HepG2 (cell line): ENCODE measurements around the gene LDAH. TPM values are rescaled to one million over a fixed set of nuclear protein-coding genes. Genes with fewer than 3 reads are reported as not detected.

ENCODE experiments used
- FOXO4 ChIP-seq: sonication (generic); formaldehyde crosslinking; conservative IDR thresholded peaks from 2 replicates; pipeline ENCODE4 v1.8.1; 2023; ENCODE audit warnings: missing genetic modification reagents
- GFI1 ChIP-seq: sonication (generic); formaldehyde crosslinking; IDR thresholded peaks from 2 replicates; pipeline ENCODE4 v1.5.0; 2020; ENCODE audit warnings: missing genetic modification reagents, mild to moderate bottlenecking, borderline replicate concordance
- MBNL3 ChIP-seq: fragments of 250-450 bp; sonication (Bioruptor Pico); conservative IDR thresholded peaks from 2 replicates; pipeline ENCODE4 v1.8.0; 2022; ENCODE audit warnings: mild to moderate bottlenecking, inconsistent platforms
- PREB ChIP-seq: sonication (generic); formaldehyde crosslinking; IDR thresholded peaks from 2 replicates; pipeline ENCODE4 v1.4.0; 2020; ENCODE audit warnings: missing genetic modification reagents
- PRPF4 ChIP-seq: fragments of 200-400 bp; formaldehyde crosslinking; IDR thresholded peaks from 2 replicates; pipeline ENCODE4 v1.6.1; 2016; ENCODE audit warnings: low read length, low read depth; ENCODE audit not compliant: poor library complexity, severe bottlenecking
- ZBED4 ChIP-seq: sonication (generic); formaldehyde crosslinking; IDR thresholded peaks from 2 replicates; pipeline ENCODE4 v1.4.0; 2020; ENCODE audit warnings: missing genetic modification reagents, borderline replicate concordance
- ZNF574 ChIP-seq: sonication (generic); formaldehyde crosslinking; IDR thresholded peaks from 2 replicates; pipeline ENCODE4 v1.4.0; 2020; ENCODE audit warnings: missing genetic modification reagents
- ZNF646 ChIP-seq: sonication (generic); formaldehyde crosslinking; IDR thresholded peaks from 2 replicates; pipeline ENCODE4 v1.9.0; 2021; ENCODE audit warnings: mild to moderate bottlenecking, missing genetic modification reagents
- ZNF652 ChIP-seq: IDR thresholded peaks from 2 replicates; pipeline ENCODE4 v1.6.1; 2016; ENCODE audit warnings: low read depth, borderline replicate concordance
- polyA plus RNA-seq, 8 experiments: library from polyadenylated mRNA; depleted of rRNA in 3 of 8; stranded (reverse) in 7 of 8; unstranded in 1 of 8; fragments of >200 nt; fragmentation: Illumina TruSeq in 4 of 8; extraction: Trizol in 4 of 8; gene quantifications; 2 replicates each; pipeline versions ENCODE4 v1.2.1 to v1.2.3, GENCODE V29; 2011 to 2016; ENCODE audit warnings: low read depth in 4 of 8, missing spikeins in 1 of 8, mixed read lengths in 1 of 8; ENCODE audit not compliant: insufficient read depth in 1 of 8
- total RNA-seq, 5 experiments: library from RNA; depleted of rRNA; stranded (reverse); fragments of >200 nt; fragmentation: Illumina TruSeq; extraction: Trizol; gene quantifications; 2 replicates each; pipeline ENCODE4 v1.2.3, GENCODE V29; 2016; ENCODE audit warnings: low read depth in 1 of 5

Gene LDAH
- total and polyA plus RNA-seq, 2 of the 13 experiments (the other 11 are each of a cell fraction or from before 2014, with no cell fraction given) = 28.8 to 46.2 TPM

- TF ChIP-seq PREB = no peak
- TF ChIP-seq GFI1 (CRISPR knock-in tag) = peak; percentile 94
- TF ChIP-seq PRPF4 = no peak
- peak; percentile 76 for TF ChIP-seq ZNF574
- peak; percentile 43; the same call in 1 of the 2 replicates for TF ChIP-seq ZBED4
- TF ChIP-seq ZNF652 (CRISPR knock-in tag) = no peak; the same call in 1 of the 2 replicates
- TF ChIP-seq FOXO4 = no peak
- TF ChIP-seq ZNF646 (CRISPR knock-in tag) = peak; percentile 68
- no peak for TF ChIP-seq MBNL3 (CRISPR knock-in tag)
These were observed 94.7 kb downstream of the LDAH start (continued) for GRCh38 chr2:20728114-20728758.
